Muscle of back (tissue), 11 donors: ENCODE data around the gene TSSK6. TPM values are rescaled to one million over a fixed set of nuclear protein-coding genes. Genes with fewer than 3 reads are reported as not detected.

Experiments used
- DNase-seq, 3 donors: peaks; one replicate each; pipeline versions ENCODE4 v3.0.0 to v3.0.0-alpha.2; 2013
- polyA plus RNA-seq, 10 donors: library from polyadenylated mRNA; unstranded; fragments of 120-200 nt; gene quantifications; one replicate each; pipeline ENCODE4 v1.2.1, GENCODE V29; 2013; ENCODE audit not compliant: insufficient read length in 10 of 10

Gene TSSK6
- polyA plus RNA-seq, 10 donors: 0.29 to 0.75 (median 0.42) TPM

- DNase-seq: no peak
Observed at GRCh38 chr19:19545707-19546106, 30.4 kb upstream of the TSSK6 start.

GRCh38 chr19:19544954-19545591 is 29.7 kb upstream of the TSSK6 start:
- DNase-seq: no peak

- no peak for DNase-seq
Observed at GRCh38 chr19:19544257-19544953, 29.1 kb upstream of the TSSK6 start.

GRCh38 chr19:19543640-19544039 is 28.3 kb upstream of the TSSK6 start:
- DNase-seq: no peak

- DNase-seq: no peak
Observed at GRCh38 chr19:19543101-19543500, 27.8 kb upstream of the TSSK6 start.

- no peak for DNase-seq
Observed at GRCh38 chr19:19542507-19542906, 27.2 kb upstream of the TSSK6 start.

- DNase-seq: no peak
Observed at GRCh38 chr19:19541616-19542015, 26.3 kb upstream of the TSSK6 start.

GRCh38 chr19:19540715-19541515 is 25.6 kb upstream of the TSSK6 start:
- no peak for DNase-seq

- peak; percentile 45 to 75 (median 49) for DNase-seq
Observed at GRCh38 chr19:19540064-19540714, 24.8 kb upstream of the TSSK6 start.

GRCh38 chr19:19539698-19540063 is 24.3 kb upstream of the TSSK6 start:
- no peak for DNase-seq

- DNase-seq: peak in 2 of 3 donors; percentile 44 to 65
Observed at GRCh38 chr19:19538785-19539166, 23.4 kb upstream of the TSSK6 start.

- peak in 2 of 3 donors; percentile 44 to 71 for DNase-seq
Observed at GRCh38 chr19:19538061-19538784, 22.9 kb upstream of the TSSK6 start, which contains the start of gene CILP2. CILP2 (plus strand) TSS chr19:19538265; CDS start chr19:19538350, 85 bp downstream.

GRCh38 chr19:19537075-19538048 is 22.0 kb upstream of the TSSK6 start:
- peak in 1 of 3 donors; percentile 49 for DNase-seq

GRCh38 chr19:19535311-19536191 is 20.2 kb upstream of the TSSK6 start:
- DNase-seq: no peak

GRCh38 chr19:19534556-19535265 is 19.4 kb upstream of the TSSK6 start:
- no peak for DNase-seq

GRCh38 chr19:19533841-19534240 is 18.5 kb upstream of the TSSK6 start:
- no peak for DNase-seq

- DNase-seq: no peak
Observed at GRCh38 chr19:19532806-19533701, 17.7 kb upstream of the TSSK6 start.
